Measurements from ENCODE around the gene SIAE. TPM values are rescaled to one million over a fixed set of nuclear protein-coding genes. Genes with fewer than 3 reads are reported as not detected.

Gene SIAE
- total and polyA plus RNA-seq, 10 of the 15 experiments (the other 5 are each of a cell fraction or from before 2014, with no cell fraction given), result 0.93 to 6.9 (median 4.2) TPM

DNA sequence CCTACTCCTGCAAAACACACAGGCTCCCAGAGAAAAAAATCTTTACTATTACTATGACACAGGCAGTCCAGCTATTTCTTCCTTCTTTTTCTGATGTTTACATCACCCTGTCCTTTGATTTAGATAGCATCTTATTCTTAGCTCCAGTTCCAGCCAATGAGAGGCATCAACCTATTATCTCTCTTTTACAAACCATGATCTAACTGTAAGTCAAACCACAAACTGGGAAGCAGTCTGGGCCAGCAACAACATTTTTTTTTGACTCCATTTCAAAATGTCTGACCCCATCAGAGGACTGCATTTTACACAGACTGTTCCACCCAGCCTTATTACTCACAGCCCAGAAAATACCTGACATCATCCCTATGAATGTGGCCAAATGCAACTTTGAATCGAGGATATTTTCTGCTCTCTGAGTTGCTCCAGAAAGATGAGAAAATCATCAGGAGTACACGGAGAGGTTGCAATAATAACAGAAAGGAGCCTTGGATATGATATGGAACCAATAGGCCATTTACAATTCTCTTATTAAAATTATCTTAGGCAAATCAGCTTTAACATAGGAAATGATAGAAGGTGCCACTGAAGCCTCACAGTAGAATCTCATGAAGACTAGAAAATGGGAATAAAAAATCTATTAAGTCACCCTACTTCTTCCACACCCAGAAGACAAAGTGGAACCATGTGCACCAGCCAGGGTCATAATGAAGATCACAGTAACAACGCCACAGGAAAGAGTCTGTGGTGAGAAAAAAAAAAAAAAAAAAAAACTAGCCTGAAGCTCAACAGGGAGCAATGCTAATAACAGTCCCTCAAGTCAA, 29.7 kb downstream of the SIAE start:
- no peak for ATAC-seq
- no peak for DNase-seq (ENCODE audit: low read depth, low spot score)
- no peaks in the 10 kb centered on the region; the same call in 2 of the 3 replicates for H3K9me3 ChIP-seq (replicated peaks; ENCODE audit: control insufficient read depth, insufficient read depth, low read length)
- no peak for FAIRE-seq
- ChIA-PET SMC1A (ENCODE audit: uncharacterized antibody, unreplicated experiment) (interaction anchor here (0.6 to 2.0 kb wide), 17 partner anchors 17 to 194 kb away, joined by 3 to 10 read pairs (median 4); partner anchors contain the start of gene TBRG1), POLR2A (no interaction called here), CTCF (interaction anchor here (0.7 to 7.6 kb wide), 30 partner anchors 9 to 283 kb away, joined by 3 to 52 read pairs (median 4); partner anchors contain the start of genes ESAM and TBRG1), RAD21 (ENCODE audit: unreplicated experiment) (interaction anchor here (1.1 to 1.6 kb wide), 4 partner anchors 120 to 233 kb away, joined by 3 to 5 read pairs (median 3); no protein-coding TSS in a partner anchor)
- H3K4me3 ChIP-seq, result no peak overlapping the region
- H3K4me1 ChIP-seq (ENCODE audit: control insufficient read depth, insufficient read depth, low read length), result no peaks in the 10 kb centered on the region; the same call in 1 of the 2 replicates
- intact Hi-C loops (cut with micrococcal nuclease; ENCODE audit: unreplicated experiment), result loop anchor here (1.0 kb wide), 2 partner anchors 119 to 193 kb away; no protein-coding TSS in a partner anchor
- BruUV-seq (replicated peaks), result no TSS peak
- no peaks in the 10 kb centered on the region for H4K20me1 ChIP-seq (ENCODE audit: control insufficient read depth, insufficient read depth)
- no peak overlapping the region for H3K4me2 ChIP-seq (ENCODE audit: control insufficient read depth, insufficient read depth)
- H3K9ac ChIP-seq (ENCODE audit: control insufficient read depth, insufficient read depth, low read length), result no peak overlapping the region
- no peaks in the 10 kb centered on the region for H3K27me3 ChIP-seq (replicated peaks in 1 of 2; ENCODE audit: control insufficient read depth in 2 of 2, insufficient read depth in 2 of 2, low read length in 1 of 2)
- in situ Hi-C loops (cut with MboI), result no loop called here
- no peak overlapping the region for H3K27ac ChIP-seq (ENCODE audit: control insufficient read depth, insufficient read depth)
- WGBS (ENCODE audit: insufficient coverage, insufficient replicate concordance, low lambda C conversion rate, missing lambda C conversion rate), result 27% methylated on average over 2 of the region's 3 CpGs
- H2AFZ ChIP-seq (ENCODE audit: control insufficient read depth, low read depth, low read length), result no peak overlapping the region
- no peaks in the 10 kb centered on the region; a peak in 2 of 4 replicates for H3K36me3 ChIP-seq (ENCODE audit: control insufficient read depth in 2 of 2, insufficient read depth in 2 of 2, low read length in 1 of 2)
- no peaks in the 10 kb centered on the region for H3K79me2 ChIP-seq (ENCODE audit: control insufficient read depth, insufficient read depth, low read length)
- TF ChIP-seq MTA3 (IDR thresholded peaks at IDR 0.05; ENCODE audit: borderline replicate concordance, low read length) (no peak), KDM1A (IDR thresholded peaks at IDR 0.05; ENCODE audit: borderline replicate concordance) (no peak), ZNF687 (IDR thresholded peaks at IDR 0.05) (no peak), BCLAF1 (IDR thresholded peaks at IDR 0.05) (no peak), CEBPB (IDR thresholded peaks at IDR 0.05; ENCODE audit: borderline replicate concordance in 1 of 2, low read depth in 2 of 2, low read length in 2 of 2) (no peak), HDAC6 (IDR thresholded peaks at IDR 0.05; ENCODE audit: unreplicated experiment) (no peak), SMARCA5 (IDR thresholded peaks at IDR 0.05) (no peak)
- TF ChIP-seq, protein P1, sequence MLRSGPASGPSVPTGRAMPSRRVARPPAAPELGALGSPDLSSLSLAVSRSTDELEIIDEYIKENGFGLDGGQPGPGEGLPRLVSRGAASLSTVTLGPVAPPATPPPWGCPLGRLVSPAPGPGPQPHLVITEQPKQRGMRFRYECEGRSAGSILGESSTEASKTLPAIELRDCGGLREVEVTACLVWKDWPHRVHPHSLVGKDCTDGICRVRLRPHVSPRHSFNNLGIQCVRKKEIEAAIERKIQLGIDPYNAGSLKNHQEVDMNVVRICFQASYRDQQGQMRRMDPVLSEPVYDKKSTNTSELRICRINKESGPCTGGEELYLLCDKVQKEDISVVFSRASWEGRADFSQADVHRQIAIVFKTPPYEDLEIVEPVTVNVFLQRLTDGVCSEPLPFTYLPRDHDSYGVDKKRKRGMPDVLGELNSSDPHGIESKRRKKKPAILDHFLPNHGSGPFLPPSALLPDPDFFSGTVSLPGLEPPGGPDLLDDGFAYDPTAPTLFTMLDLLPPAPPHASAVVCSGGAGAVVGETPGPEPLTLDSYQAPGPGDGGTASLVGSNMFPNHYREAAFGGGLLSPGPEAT (IDR thresholded peaks at IDR 0.05; ENCODE audit: low read depth), result no peak
- TF ChIP-seq, protein P2, sequence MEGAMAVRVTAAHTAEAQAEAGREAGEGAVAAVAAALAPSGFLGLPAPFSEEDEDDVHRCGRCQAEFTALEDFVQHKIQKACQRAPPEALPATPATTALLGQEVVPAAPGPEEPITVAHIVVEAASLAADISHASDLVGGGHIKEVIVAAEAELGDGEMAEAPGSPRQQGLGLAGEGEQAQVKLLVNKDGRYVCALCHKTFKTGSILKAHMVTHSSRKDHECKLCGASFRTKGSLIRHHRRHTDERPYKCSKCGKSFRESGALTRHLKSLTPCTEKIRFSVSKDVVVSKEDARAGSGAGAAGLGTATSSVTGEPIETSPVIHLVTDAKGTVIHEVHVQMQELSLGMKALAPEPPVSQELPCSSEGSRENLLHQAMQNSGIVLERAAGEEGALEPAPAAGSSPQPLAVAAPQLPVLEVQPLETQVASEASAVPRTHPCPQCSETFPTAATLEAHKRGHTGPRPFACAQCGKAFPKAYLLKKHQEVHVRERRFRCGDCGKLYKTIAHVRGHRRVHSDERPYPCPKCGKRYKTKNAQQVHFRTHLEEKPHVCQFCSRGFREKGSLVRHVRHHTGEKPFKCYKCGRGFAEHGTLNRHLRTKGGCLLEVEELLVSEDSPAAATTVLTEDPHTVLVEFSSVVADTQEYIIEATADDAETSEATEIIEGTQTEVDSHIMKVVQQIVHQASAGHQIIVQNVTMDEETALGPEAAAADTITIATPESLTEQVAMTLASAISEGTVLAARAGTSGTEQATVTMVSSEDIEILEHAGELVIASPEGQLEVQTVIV (IDR thresholded peaks at IDR 0.05; ENCODE audit: borderline replicate concordance, partially characterized antibody), result no peak
